Dermis microvascular lymphatic vessel endothelial cell (primary cell): ENCODE measurements around the gene ELFN1. TPM values are rescaled to one million over a fixed set of nuclear protein-coding genes. Genes with fewer than 3 reads are reported as not detected.

ENCODE experiments used
- DNase-seq, 2 donors: peaks; one replicate each; pipeline versions ENCODE4 v3.0.0 to v3.0.0-alpha.2; 2010; ENCODE audit warnings: low read depth in 2 of 2
- total RNA-seq: library from RNA; depleted of rRNA; stranded (reverse); fragments of >200 nt; gene quantifications from 2 replicates; pipeline ENCODE4 v1.2.1, GENCODE V29; 2014

ELFN1 gene
- total RNA-seq, 1 donor from 2014 or later: 0.90 TPM

DNA sequence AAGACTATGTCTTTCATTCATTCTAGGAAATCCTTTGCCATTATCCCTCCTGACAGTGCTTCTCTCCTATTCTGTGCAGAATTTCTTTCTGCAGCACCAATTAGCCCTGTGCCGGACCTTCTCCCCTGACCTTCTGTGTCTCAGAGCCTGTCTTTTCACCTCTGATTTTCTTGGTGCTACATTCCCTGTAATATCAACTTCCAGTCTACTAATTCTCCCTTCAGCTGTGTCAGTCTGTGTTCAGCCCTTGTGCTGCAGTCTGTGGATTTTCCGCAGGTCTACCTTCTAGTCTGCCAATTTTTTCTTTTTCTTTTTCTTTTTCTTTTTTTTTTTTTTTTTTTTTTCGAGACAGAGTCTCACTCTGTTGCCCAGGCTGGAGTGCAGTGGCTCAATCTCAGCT, 115.8 kb downstream of the ELFN1 start:
- DNase-seq: no peak

DNA sequence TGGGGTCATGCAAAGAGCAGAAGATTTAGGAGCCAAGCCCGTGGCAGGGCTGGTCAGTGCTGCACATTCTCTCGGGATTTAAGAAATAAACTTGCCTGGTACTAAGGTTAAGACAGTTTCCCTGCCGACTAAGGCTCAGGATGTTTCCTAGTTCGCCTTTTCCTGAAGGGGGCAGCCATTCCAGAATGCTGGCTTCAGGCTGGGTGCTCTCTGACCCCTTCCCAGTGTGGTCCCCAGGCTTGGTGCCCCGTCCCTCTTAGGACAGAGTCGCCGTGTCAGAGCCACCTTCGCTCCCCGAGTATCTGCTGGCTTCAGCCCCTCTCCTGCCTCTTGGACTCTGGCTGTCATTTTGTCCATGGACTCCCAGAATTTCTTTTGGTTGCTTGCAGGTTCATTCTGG, 117.2 kb downstream of the ELFN1 start:
- no peak for DNase-seq

DNA sequence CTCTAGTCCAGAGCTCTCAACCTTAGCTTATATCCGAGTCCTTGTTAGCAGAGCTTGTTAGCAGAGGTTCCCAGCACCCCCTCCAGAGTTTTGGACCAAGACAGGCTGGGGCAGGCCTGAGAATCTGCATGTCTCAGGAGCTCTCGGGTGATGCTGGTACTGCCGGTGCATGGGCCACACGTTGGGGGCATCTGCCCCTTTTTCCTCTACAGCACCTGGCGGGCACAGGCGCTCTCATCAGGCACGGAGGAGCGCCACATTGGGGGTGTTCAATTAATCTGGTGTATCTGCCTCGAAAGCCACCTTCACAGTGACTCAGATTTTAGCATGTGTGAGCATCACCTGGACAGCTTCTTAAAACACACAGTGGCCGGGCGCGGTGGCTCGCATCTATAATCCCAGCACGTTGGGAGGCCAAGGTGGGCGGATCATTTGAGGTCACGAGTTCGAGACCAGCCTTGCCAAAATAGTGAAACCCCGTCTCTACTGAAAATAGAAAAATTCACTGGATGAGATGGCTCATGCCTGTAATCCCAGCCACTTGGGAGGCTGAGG, 117.7 kb downstream of the ELFN1 start:
- no peak for DNase-seq

DNA sequence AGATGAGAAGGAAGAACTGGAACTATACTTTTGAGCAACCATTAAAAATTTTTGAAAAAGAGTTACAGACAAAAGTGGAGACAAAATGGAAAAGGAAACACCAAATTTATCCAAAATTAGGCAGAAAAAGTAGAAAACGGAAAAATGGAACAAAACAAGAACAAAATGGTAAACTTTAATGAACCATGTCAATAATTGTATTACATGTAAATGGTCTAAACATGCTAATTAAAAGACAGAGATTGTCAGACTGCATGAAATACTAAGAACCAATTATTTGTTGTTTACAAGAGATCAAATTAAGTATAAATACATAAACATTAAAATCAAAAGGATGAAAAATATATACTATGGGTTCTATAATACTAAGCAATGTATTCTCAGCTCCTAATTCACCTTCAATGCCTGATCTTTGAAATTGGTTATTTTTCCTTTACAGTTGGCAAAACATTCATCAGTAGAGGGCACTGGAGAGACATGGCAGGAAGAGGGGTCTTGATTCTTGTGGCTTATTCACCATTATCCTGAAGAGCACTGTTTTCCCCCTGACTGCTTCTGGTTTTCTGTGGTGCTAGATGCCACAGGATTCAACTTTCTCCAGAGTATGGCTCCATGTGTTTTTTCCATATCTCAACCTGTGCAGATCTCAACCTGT, 124.9 kb downstream of the ELFN1 start:
- no peak for DNase-seq

Other genes with a start within 250 kb of the ELFN1 start
- gene MICALL2, start 210.8 kb upstream of the ELFN1 start, total RNA-seq: 8.7 and 12.5 TPM in 2 replicates
- 25.4 and 38.2 TPM in 2 replicates for gene INTS1, start 165.9 kb upstream of the ELFN1 start, total RNA-seq
- 22.1 and 40.8 TPM in 2 replicates for gene MAFK, start 139.6 kb upstream of the ELFN1 start, total RNA-seq
- under 0.01 and 0.13 TPM in 2 replicates for gene TMEM184A, start 114.1 kb upstream of the ELFN1 start, total RNA-seq
- 16.0 and 18.7 TPM in 2 replicates for gene PSMG3, start 100.2 kb upstream of the ELFN1 start, total RNA-seq